Activated naive CD4-positive, alpha-beta T cell treated with anti-CD3 and anti-CD28 coated beads, Interleukin-2, amount 10 ng/mL, durations not matched to agents 7 days and 5 days (primary cell): ENCODE measurements around the gene FGFR4.
"Not testable (repeated sequence)": the region's sequence is repeated elsewhere in the genome, so short reads cannot be mapped to it uniquely, and the experiment has no call there.

Experiments used
- CTCF ChIA-PET: fragments of 350-600 bp; sonication (Branson Sonifier 250); formaldehyde crosslinking; loops from one replicate; lab custom pipeline; 2021; ENCODE audit warnings: antibody characterized with exemption; lab: Charles Lee
- DNase-seq: peaks from one replicate; pipeline ENCODE4 v3.0.0-alpha.2; 2020
- H3K27ac Mint-ChIP-seq: one replicate; pipeline ENCODE4 v1.8.0; 2021; ENCODE audit warnings: mild to moderate bottlenecking, moderate library complexity, mixed read lengths
- H3K27me3 Mint-ChIP-seq: one replicate; pipeline ENCODE4 v1.8.0; 2021; ENCODE audit warnings: mild to moderate bottlenecking, mixed read lengths
- H3K36me3 Mint-ChIP-seq: one replicate; pipeline ENCODE4 v1.8.0; 2021; ENCODE audit warnings: mixed read lengths
- H3K4me1 Mint-ChIP-seq: one replicate; pipeline ENCODE4 v1.8.0; 2021; ENCODE audit warnings: mixed read lengths
- H3K4me3 Mint-ChIP-seq: one replicate; pipeline ENCODE4 v1.8.0; 2021; ENCODE audit warnings: mild to moderate bottlenecking, moderate library complexity, mixed read lengths
- H3K9me3 Mint-ChIP-seq: one replicate; pipeline ENCODE4 v1.8.0; 2021; ENCODE audit warnings: mixed read lengths

FGFR4 gene

GRCh38 chr5:177086654-177087397 is at the start of gene FGFR4:
Gene FGFR4, plus strand, starts transcription at chr5:177086915. Its CDS starts 2,688 bp downstream, at chr5:177089603.
- H3K27me3 Mint-ChIP-seq: peaks cover 82% of the 10 kb centered on the region
- no peaks in the 10 kb centered on the region for H3K9me3 Mint-ChIP-seq
- H3K36me3 Mint-ChIP-seq: no peaks in the 10 kb centered on the region
- peak; percentile 74 for DNase-seq
- no peak within 1 kb of the TSS for H3K27ac Mint-ChIP-seq
- H3K4me3 Mint-ChIP-seq: peak within 1 kb of the TSS; percentile 52
- CTCF ChIA-PET: interaction anchor here (0.6 to 4.3 kb wide), 6 partner anchors 9 to 81 kb away, joined by 3 to 25 read pairs (median 4); partner anchors contain the start of gene UIMC1
- peaks cover 8% of the 10 kb centered on the region for H3K4me1 Mint-ChIP-seq

GRCh38 chr5:177036921-177037320 is 49.8 kb upstream of the FGFR4 start:
- Mint-ChIP-seq H3K4me1 (peaks cover 16% of the 10 kb centered on the region), H3K27ac (no peak overlapping the region)
- CTCF ChIA-PET: no interaction called here

GRCh38 chr5:177040814-177041420 is 45.8 kb upstream of the FGFR4 start:
- CTCF ChIA-PET: interaction anchor here (1.1 kb wide), 1 partner anchor 31 kb away, joined by 4 read pairs; no protein-coding TSS in a partner anchor
- H3K27ac Mint-ChIP-seq: no peak overlapping the region
- DNase-seq: no peak
- H3K4me1 Mint-ChIP-seq: peaks cover 7% of the 10 kb centered on the region
- H3K9me3 Mint-ChIP-seq: no peaks in the 10 kb centered on the region
- H3K4me3 Mint-ChIP-seq: no peak overlapping the region
- H3K27me3 Mint-ChIP-seq: no peaks in the 10 kb centered on the region
- peaks cover 37% of the 10 kb centered on the region for H3K36me3 Mint-ChIP-seq

More at GRCh38 chr5:177036921-177037320, 49.8 kb upstream of the FGFR4 start:
- no peak for DNase-seq
- Mint-ChIP-seq H3K27me3 (no peaks in the 10 kb centered on the region), H3K36me3 (peaks cover 25% of the 10 kb centered on the region), H3K9me3 (no peaks in the 10 kb centered on the region), H3K4me3 (no peak overlapping the region)

GRCh38 chr5:177041936-177042335 is 44.8 kb upstream of the FGFR4 start:
- DNase-seq: no peak
- H3K4me3 Mint-ChIP-seq: no peak overlapping the region
- H3K27me3 Mint-ChIP-seq: no peaks in the 10 kb centered on the region
- H3K4me1 Mint-ChIP-seq: no peaks in the 10 kb centered on the region
- no peaks in the 10 kb centered on the region for H3K9me3 Mint-ChIP-seq
- CTCF ChIA-PET: interaction anchor here (1.1 kb wide), 1 partner anchor 30 kb away, joined by 4 read pairs; no protein-coding TSS in a partner anchor
- H3K27ac Mint-ChIP-seq: no peak overlapping the region
- peaks cover 30% of the 10 kb centered on the region for H3K36me3 Mint-ChIP-seq

GRCh38 chr5:177043114-177043513 is 43.6 kb upstream of the FGFR4 start:
- H3K9me3 Mint-ChIP-seq: no peaks in the 10 kb centered on the region
- H3K4me1 Mint-ChIP-seq: no peaks in the 10 kb centered on the region
- DNase-seq: no peak
- no peak overlapping the region for H3K27ac Mint-ChIP-seq
- CTCF ChIA-PET: no interaction called here
- no peak overlapping the region for H3K4me3 Mint-ChIP-seq
- H3K27me3 Mint-ChIP-seq: no peaks in the 10 kb centered on the region
- H3K36me3 Mint-ChIP-seq: peaks cover 37% of the 10 kb centered on the region

GRCh38 chr5:177043958-177044357 is 42.8 kb upstream of the FGFR4 start:
- Mint-ChIP-seq H3K9me3 (no peaks in the 10 kb centered on the region), H3K27me3 (no peaks in the 10 kb centered on the region), H3K4me1 (no peaks in the 10 kb centered on the region), H3K27ac (no peak overlapping the region), H3K4me3 (no peak overlapping the region), H3K36me3 (peaks cover 37% of the 10 kb centered on the region)
- CTCF ChIA-PET: no interaction called here
- DNase-seq: no peak

GRCh38 chr5:177044641-177045040 is 42.1 kb upstream of the FGFR4 start:
- no peak for DNase-seq
- H3K9me3 Mint-ChIP-seq: no peaks in the 10 kb centered on the region
- H3K36me3 Mint-ChIP-seq: peaks cover 41% of the 10 kb centered on the region
- no peak overlapping the region for H3K4me3 Mint-ChIP-seq
- no peaks in the 10 kb centered on the region for H3K27me3 Mint-ChIP-seq
- no peak overlapping the region for H3K27ac Mint-ChIP-seq
- no peaks in the 10 kb centered on the region for H3K4me1 Mint-ChIP-seq
- CTCF ChIA-PET: no interaction called here

- Mint-ChIP-seq H3K4me3 (no peak overlapping the region), H3K36me3 (peaks cover 44% of the 10 kb centered on the region), H3K4me1 (no peaks in the 10 kb centered on the region), H3K27me3 (no peaks in the 10 kb centered on the region), H3K27ac (no peak overlapping the region), H3K9me3 (no peaks in the 10 kb centered on the region)
- CTCF ChIA-PET: no interaction called here
- no peak for DNase-seq
Measured at GRCh38 chr5:177045631-177046030, 41.1 kb upstream of the FGFR4 start.

- DNase-seq, H3K4me3 Mint-ChIP-seq, H3K27me3 Mint-ChIP-seq, CTCF ChIA-PET, H3K27ac Mint-ChIP-seq, H3K4me1 Mint-ChIP-seq, H3K9me3 Mint-ChIP-seq: not testable (repeated sequence)
- H3K36me3 Mint-ChIP-seq: peaks cover 40% of the 10 kb centered on the region
Measured at GRCh38 chr5:177048531-177048930, 38.2 kb upstream of the FGFR4 start.

GRCh38 chr5:177049285-177049684 is 37.4 kb upstream of the FGFR4 start:
- peaks cover 40% of the 10 kb centered on the region for H3K36me3 Mint-ChIP-seq
- H3K27ac Mint-ChIP-seq: no peak overlapping the region

GRCh38 chr5:177064500-177065277 is 22.0 kb upstream of the FGFR4 start:
- Mint-ChIP-seq H3K36me3 (peaks cover 6% of the 10 kb centered on the region), H3K4me1 (no peaks in the 10 kb centered on the region)

More at GRCh38 chr5:177049285-177049684, 37.4 kb upstream of the FGFR4 start:
- Mint-ChIP-seq H3K4me1 (no peaks in the 10 kb centered on the region), H3K27me3 (no peaks in the 10 kb centered on the region), H3K9me3 (no peaks in the 10 kb centered on the region), H3K4me3 (no peak overlapping the region)
- no peak for DNase-seq
- CTCF ChIA-PET: no interaction called here

GRCh38 chr5:177065491-177065890 is 21.2 kb upstream of the FGFR4 start:
- H3K36me3 Mint-ChIP-seq: peaks cover 6% of the 10 kb centered on the region
- CTCF ChIA-PET: no interaction called here
- no peaks in the 10 kb centered on the region for H3K4me1 Mint-ChIP-seq
- no peak overlapping the region for H3K4me3 Mint-ChIP-seq
- no peaks in the 10 kb centered on the region for H3K27me3 Mint-ChIP-seq
- DNase-seq: no peak
- no peak overlapping the region for H3K27ac Mint-ChIP-seq
- H3K9me3 Mint-ChIP-seq: no peaks in the 10 kb centered on the region

More at GRCh38 chr5:177064500-177065277, 22.0 kb upstream of the FGFR4 start:
- CTCF ChIA-PET: no interaction called here
- no peaks in the 10 kb centered on the region for H3K27me3 Mint-ChIP-seq
- no peak for DNase-seq
- peak overlapping the region; percentile 49 for H3K27ac Mint-ChIP-seq
- H3K9me3 Mint-ChIP-seq: no peaks in the 10 kb centered on the region
- no peak overlapping the region for H3K4me3 Mint-ChIP-seq

- H3K27ac Mint-ChIP-seq: no peak overlapping the region
- H3K36me3 Mint-ChIP-seq: peaks cover 6% of the 10 kb centered on the region
- no peaks in the 10 kb centered on the region for H3K9me3 Mint-ChIP-seq
- H3K4me3 Mint-ChIP-seq: no peak overlapping the region
- DNase-seq: no peak
- CTCF ChIA-PET: no interaction called here
- no peaks in the 10 kb centered on the region for H3K27me3 Mint-ChIP-seq
- H3K4me1 Mint-ChIP-seq: no peaks in the 10 kb centered on the region
Measured at GRCh38 chr5:177066224-177066623, 20.5 kb upstream of the FGFR4 start.

GRCh38 chr5:177067503-177067902 is 19.2 kb upstream of the FGFR4 start:
- Mint-ChIP-seq H3K4me1 (peaks cover 3% of the 10 kb centered on the region), H3K36me3 (peaks cover 6% of the 10 kb centered on the region), H3K4me3 (no peak overlapping the region), H3K9me3 (no peaks in the 10 kb centered on the region), H3K27ac (no peak overlapping the region), H3K27me3 (no peaks in the 10 kb centered on the region)
- CTCF ChIA-PET: no interaction called here
- no peak for DNase-seq
